GM21367 (cell line): ENCODE data around the gene RNF41.
A peak's percentile ranks its signal among the peaks of the same experiment; 100 is the strongest.
"Not testable (repeated sequence)": the region's sequence is repeated elsewhere in the genome, so short reads cannot be mapped to it uniquely, and the experiment has no call there.

ENCODE experiments used
- ATAC-seq: cut with Tn5 transposase; IDR thresholded peaks from one replicate; pipeline ENCODE4 v1.9.1; 2021; ENCODE audit not compliant: unreplicated experiment

The RNF41 gene

DNA sequence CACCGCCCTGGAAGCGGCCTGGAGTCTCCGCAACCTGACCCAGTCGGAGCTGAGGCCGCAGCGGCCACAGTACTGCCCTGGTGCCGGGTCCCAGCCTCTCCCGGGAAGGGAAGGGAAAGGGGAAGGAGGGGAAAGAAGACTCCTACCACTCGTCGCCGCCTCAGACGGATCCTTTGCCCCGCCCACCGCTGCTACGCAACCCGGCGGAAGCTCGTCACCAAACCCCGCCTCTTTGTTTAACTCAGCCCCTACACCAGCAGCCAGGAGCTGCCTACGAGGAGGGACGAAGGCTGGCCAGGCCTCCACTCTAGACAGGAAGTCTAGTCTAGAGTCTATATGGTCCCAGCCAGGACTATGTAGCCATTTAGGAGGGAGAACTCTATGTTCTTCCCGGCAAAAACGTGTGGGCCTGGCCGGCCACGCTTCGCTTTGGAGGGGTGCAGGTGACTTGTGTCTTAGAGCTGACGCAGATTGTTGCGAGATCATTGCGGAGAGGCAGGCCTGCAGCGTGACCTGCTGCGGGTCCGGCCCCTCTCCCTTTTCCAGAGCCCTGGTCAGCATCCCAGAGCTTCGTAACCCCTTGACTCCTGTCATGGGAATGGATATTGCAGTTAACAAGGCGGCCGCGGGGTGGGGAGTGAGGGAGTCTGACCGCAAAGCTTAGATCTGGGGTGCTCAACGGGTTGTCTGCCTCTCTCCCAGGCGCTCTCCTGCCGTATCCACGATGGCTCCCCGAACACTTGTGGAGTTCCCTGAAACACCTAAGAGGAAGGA lies at the start of gene RNF41:
TSS of gene RNF41 (minus strand) at position 166 of the 774 bp plus-strand sequence. CDS start 7,875 bp downstream, outside the sequence.
- peak; percentile 67 for ATAC-seq

- no peak for ATAC-seq
Measured at GRCh38 chr12:56271031-56271430, 49.3 kb upstream of the RNF41 start.

DNA sequence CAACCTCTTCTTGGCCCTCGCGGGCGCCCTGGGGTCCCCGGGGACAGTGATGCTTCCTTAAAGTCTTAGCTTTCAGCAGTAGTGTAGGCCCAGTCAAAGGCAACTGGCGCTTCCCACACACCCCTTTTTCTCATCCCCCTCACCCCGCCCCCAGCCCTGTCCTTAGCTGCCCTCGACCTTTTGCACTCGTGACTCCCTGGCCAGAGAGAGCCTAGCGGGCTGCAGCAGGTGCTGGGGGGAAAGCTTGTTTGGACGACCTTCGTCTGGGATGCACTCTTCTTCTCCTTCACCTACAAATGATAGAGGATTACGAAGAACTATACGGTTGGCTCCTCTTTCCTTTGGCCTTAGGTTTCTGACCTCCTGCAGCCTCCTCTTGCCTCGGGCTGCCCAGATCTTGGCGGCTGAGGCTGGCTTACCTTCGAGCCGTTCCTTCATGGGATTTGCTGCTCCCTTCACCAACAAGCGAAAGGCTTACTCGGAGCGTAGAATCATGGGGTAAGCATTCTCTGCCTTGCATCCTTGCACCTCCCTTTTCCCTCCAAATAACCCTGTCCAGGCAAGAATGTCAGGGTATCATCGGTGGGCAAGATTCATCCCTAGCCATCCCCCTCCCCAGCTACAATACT lies 45.8 kb upstream of the RNF41 start:
- ATAC-seq: no peak

DNA sequence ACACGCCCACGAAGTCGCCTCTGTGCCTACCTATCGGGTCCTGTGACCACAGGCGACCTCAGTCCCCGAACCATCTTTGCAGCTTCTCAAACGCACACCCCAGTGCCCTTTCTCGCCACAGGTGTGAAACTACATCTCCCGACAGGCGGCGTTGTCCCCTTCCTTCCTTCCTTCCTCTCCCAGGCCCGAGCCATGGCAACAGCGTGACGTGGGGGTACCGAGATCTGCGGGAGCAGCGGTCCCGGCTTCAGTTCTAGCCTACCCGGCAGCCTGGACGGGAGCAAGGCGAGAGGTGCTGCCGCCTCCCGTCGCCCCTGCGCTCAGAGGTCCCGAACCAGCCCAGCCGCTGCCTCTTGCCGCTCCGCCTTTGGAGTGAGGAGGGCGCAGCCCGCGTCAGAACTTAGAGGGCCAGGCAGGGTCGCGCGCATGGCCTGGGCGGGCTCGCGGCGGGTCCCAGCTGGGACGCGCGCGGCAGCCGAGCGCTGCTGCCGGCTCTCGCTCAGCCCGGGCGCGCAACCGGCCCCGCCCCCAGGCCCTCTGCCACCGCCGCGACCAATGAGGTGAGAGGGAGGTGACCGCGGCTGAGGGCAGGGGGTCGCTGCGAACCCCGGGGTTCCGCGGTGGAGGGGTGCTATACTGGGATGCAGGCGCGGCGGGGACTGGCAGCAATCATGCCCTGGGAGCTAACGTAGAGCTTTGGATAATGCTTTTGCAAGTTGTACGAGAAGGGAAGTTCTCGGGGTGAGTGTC lies 45.1 kb upstream of the RNF41 start, which contains the start of gene COQ10A:
TSS of gene COQ10A (plus strand) at position 250 of the 750 bp plus-strand sequence. CDS start at position 427, 177 bp downstream.
- ATAC-seq: peak; percentile 82

DNA sequence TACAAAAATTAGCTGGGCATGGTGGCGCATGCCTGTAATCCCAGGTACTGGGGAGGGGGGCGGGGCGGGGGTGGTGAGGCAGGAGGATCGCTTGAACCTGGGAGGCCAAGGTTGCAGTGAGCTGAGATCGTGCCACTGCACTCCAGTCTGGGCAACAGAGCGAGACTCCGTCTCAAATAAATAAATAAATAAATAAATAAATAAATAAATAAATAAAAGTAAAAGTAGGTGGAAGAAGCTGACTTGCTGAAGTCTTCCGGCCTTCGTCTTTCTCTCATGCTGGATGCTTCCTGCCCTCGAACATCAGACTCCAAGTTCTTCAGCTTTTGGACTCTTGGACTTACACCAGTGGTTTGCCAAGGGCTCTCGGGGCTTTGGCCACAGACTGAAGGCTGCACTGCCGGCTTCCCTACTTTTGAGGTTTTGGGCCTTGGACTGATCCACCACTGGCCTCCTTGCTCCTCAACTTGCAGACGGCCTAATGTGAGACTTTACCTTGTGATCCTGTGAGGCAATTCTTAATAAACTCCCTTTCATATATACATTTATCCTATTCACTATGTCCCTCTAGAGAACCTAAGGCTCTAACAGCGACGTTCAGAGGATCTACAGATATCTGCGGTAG lies 44.5 kb upstream of the RNF41 start:
- not testable (repeated sequence) for ATAC-seq

GRCh38 chr12:56262955-56263354 lies 41.2 kb upstream of the RNF41 start:
- not testable (repeated sequence) for ATAC-seq

DNA sequence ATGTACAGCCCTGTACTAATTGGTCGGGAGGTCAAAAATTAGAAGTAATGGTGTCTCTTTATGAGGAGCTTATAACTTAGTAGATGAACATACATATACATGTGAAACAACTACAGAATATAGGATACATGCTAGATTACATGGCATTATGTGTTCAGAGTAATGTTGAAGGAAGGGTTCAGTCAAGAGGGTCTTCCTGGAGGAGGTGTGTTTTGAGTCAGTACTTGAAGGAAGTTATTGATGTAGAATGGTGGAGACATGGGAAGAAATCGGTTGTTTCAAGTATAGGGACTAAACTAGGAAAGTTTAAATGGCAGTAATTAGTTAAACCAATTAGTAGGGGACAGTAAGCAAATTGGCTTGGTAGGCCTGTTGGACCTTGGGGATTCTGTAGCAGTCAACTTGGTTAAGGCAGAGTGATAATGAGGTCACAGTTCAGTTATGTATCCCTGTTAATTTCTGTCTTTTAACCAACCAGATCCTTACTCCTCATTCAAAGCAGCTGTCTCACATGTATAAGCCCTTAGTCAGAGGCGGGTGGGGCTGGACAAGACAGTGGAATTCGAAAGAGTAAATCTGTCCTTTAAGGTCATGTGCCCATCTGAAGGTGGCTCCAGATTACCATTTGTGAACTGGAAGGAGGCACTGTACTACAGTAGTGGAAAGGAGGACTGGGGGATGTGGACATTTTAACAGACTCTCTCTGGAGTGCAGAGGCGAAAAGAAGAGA lies 39.9 kb upstream of the RNF41 start:
- ATAC-seq: no peak

DNA sequence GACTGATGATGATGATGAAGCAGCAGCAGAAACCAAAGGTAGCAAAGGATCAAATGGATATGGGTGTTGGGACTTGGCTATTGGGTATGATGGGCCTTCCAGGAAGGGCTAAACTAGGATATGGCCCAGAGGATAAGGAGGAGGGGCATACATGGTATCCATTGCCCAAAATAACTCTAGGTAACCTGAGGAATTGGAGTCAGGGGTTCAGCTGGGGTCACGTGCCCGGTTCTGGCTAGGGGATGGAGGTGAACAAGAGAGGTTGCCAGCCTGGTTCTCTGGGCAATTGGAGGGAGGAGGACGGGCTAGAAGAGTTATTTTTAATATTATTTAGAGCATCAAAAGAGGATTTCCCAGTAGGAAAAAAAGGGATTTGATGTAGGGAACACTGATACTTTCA lies 39.2 kb upstream of the RNF41 start:
- ATAC-seq: no peak

- ATAC-seq: no peak
Measured at GRCh38 chr12:56260380-56260779, 38.7 kb upstream of the RNF41 start.

DNA sequence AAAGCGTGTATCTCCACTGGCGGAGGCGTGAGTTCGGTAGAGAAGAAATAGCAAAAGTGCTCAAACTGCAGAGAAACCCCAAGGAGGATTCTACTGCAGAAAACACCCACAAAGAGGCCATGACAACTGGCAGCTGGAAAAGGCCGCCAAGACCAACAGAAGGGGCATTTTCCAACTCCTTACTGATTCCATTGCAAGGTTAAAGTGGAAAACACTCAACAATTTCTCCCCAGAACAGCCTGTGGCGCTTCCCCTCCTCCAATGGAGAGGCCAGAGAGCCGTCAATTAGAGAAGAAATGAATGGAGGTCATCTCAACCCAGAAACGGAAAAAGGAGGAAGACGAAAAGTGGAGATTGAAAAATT lies 37.1 kb upstream of the RNF41 start:
- ATAC-seq: no peak

DNA sequence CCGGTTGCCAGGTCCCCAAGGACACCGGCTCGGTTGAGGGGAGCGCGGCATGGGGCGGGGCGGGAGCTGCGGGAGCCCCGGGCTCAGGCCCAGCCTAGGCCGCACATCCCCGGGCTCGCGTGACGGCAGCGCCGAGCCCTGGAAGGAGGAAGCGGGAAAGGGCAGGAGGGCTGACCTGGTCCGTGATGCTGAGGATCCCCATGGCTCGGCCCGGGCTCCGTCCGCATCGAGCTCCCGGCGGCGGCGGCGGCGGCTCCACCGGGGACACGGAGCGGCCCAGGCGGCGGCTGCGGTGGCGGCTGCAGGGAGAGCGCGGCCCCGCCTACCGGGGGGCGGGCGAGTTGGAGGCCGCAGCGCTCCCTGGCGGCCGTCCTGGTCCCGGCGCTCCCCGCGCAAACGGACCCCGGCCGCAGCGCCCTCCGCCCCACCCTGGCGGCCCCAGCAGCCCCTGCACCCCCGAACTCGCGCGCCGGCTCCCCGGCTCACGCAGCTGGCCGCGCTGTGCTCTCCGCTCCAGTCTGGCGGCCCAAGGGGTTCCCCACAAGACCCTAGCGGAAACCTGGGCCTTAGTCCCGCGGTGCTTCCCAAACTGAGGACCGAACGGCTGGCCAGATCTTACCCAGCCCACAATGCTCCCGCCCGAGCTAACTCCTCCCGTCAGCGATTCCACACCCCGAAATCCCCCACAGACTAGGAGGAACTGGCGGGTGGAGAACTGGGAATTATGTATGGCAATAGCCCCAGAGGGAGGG lies 36.5 kb upstream of the RNF41 start, which contains the start of gene ANKRD52:
TSS of gene ANKRD52 (minus strand) at position 317 of the 752 bp plus-strand sequence. CDS start at position 202, 115 bp downstream.
- peak; percentile 81 for ATAC-seq

DNA sequence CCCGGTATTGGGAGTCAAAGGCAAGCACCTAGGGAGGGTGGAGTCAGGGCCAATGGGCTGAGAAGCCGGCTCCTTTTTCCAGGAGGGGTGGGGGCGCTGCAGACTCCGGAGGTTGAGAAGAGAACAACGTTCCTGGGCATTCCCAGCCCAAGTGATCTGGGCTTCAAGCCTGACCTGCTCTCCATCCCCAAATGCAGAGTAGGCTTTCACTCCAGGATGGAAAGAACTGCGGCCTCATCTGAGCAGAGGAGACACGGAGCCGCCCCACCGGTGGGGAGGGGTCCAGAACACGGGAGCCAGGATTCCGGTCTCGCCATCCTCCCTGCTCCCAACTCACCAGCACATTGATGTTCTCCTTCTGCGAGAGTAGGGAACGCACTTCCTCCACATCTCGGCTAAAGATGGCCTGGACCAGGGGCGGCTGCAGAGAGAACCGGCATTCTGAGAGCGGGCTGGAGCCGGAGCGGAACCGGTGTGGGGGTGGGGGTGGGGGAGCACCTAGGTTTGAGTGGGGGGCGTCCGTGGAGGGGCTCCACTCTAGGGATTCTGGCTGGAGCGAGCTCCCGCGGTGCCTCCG lies 35.9 kb upstream of the RNF41 start:
- no peak for ATAC-seq

DNA sequence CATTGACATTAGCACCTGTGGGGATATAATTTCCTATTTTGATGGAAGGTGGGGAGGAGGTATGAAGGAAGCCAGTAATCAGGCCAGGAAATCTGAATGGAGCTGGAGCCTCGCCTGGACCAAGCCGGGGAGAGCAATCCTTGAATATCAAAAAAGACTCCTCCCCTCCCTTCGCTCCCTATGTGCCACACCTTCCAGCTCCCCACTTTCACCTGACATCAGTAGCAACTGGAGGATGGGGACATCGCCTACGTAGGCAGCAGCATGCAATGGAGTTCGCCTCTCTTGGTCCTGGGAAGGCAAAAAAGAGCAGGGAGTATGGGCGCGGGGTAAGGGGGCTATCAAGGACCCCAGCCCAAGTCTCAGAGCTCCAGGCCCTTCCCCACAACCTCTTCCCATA lies 35.3 kb upstream of the RNF41 start:
- no peak for ATAC-seq

- ATAC-seq: no peak
Measured at GRCh38 chr12:56256326-56256960, 34.7 kb upstream of the RNF41 start.

DNA sequence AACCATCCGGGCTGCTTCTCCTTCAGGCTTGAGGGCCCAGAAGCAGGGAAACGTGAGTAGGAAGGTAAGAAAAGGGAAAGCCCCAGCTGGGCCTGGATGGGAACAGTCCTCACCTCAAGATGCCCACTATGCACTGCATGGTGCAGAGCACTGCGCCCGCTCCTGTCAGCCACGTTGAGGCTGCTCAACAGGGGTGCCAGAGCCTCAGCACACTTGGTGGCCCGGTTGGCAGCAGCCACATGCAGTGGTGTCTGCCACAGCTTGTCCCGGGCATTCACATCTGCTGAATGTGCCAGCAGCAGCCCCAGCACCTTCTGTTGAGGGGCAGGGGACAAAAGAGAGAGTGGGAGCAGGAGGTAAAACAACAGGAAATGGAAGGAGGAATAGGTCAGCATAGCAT lies 33.9 kb upstream of the RNF41 start:
- no peak for ATAC-seq

DNA sequence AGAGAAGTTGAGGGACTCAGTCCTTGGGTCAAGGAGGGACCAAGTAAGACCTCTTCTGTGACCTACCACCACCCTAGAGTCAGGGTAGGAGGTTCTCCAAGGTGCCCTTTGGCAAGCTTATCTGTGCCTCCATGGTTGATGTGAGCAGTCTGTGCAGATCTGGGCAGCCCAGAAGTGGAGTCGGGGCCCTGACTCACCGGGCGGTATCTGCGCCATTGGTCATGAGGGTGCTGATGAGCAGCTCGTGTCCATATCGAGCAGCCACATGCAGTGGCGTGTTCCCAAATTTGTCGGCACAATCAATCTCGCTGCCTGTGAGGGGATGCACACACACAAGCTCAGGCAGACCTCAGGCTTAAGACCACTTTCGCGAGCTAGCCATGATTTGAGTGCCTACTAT lies 31.4 kb upstream of the RNF41 start:
- ATAC-seq: no peak

DNA sequence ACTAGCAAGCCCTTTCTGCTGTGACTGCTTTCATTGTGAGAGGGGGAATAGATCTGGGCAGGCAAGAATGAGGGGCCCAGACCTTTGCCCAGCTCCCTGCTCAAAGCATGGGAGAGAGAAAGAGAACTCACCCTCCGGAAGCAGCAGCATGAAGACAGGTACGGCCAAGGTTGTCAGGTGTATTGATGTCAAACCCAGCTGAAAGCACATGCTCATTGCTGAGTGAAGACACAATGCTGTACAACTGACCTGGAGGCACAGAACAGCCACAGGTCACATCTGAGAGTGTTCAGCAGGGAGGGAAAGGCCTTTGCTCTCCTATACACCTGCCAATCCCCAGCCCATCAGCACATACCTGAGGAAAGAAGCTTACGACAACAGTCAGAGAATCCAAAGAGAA lies 30.9 kb upstream of the RNF41 start:
- no peak for ATAC-seq

- ATAC-seq: no peak
Measured at GRCh38 chr12:56248711-56249110, 27.0 kb upstream of the RNF41 start.

GRCh38 chr12:56247923-56248322 lies 26.2 kb upstream of the RNF41 start:
- no peak for ATAC-seq
